ENCODE measurements around the gene ZNF14. TPM values are rescaled to one million over a fixed set of nuclear protein-coding genes. Genes with fewer than 3 reads are reported as not detected.
A peak's percentile ranks its signal among the peaks of the same experiment; 100 is the strongest.

The ZNF14 gene
- total and polyA plus RNA-seq, 2 of the 13 experiments (the other 11 are each of a cell fraction or from before 2014, with no cell fraction given) = 1.9 to 6.2 TPM

- peak; percentile 45; the same call in 1 of the 2 replicates for TF ChIP-seq ZNF362 (CRISPR knock-in tag; IDR thresholded peaks at IDR 0.05; ENCODE audit: borderline replicate concordance)
- peak; percentile 98 for TF ChIP-seq TP53 (CRISPR knock-in tag; conservative IDR thresholded peaks at IDR 0.05)
- TF ChIP-seq HIC2 (CRISPR knock-in tag; IDR thresholded peaks at IDR 0.05; ENCODE audit: low read depth) = no peak; the same call in 1 of the 2 replicates
- no peak for TF ChIP-seq ATM (IDR thresholded peaks at IDR 0.05; ENCODE audit: borderline replicate concordance)
- TF ChIP-seq ZNF7 (CRISPR knock-in tag; IDR thresholded peaks at IDR 0.05) = peak; percentile 70; the same call in 1 of the 2 replicates
- TF ChIP-seq ZNF841 (CRISPR knock-in tag; IDR thresholded peaks at IDR 0.05; ENCODE audit: borderline replicate concordance) = no peak
- TF ChIP-seq ZNF574 (CRISPR knock-in tag; IDR thresholded peaks at IDR 0.05) = peak; percentile 89
- TF ChIP-seq TFE3 (CRISPR knock-in tag; IDR thresholded peaks at IDR 0.05) = peak; percentile 25; the same call in 1 of the 2 replicates
- TF ChIP-seq PRDM15 (CRISPR knock-in tag; IDR thresholded peaks at IDR 0.05) = no peak
- no peak; the same call in 1 of the 2 replicates for TF ChIP-seq RFXAP (CRISPR knock-in tag; IDR thresholded peaks at IDR 0.05; ENCODE audit: borderline replicate concordance)
- no peak for TF ChIP-seq TMF1 (CRISPR knock-in tag; IDR thresholded peaks at IDR 0.05; ENCODE audit: low read depth)
- no peak for TF ChIP-seq RBAK (CRISPR knock-in tag; IDR thresholded peaks at IDR 0.05)
- no peak; the same call in none of the 2 replicates for TF ChIP-seq TFDP2 (CRISPR knock-in tag; IDR thresholded peaks at IDR 0.05)
Observed at GRCh38 chr19:19776206-19777008, 43.5 kb upstream of the ZNF14 start (continued).
